T-helper 1 cell (primary cell): Measurements from ENCODE around the gene IDI2.
"Not testable (repeated sequence)": the region's sequence is repeated elsewhere in the genome, so short reads cannot be mapped to it uniquely, and the experiment has no call there.

Experiments
- DNase-seq, 5 donors: peaks; one replicate each; pipeline ENCODE4 v3.0.0-alpha.2; 2012 to 2020
- total RNA-seq, 4 donors: gene quantifications; one replicate each; lab custom pipeline; 2026; lab: John Stamatoyannopoulos, UW

The IDI2 gene
- 0 to 0.15 (median 0) reads per million in 4 donors for total RNA-seq

GRCh38 chr10:1025683-1026082 lies at the start of gene IDI2:
TSS of gene IDI2 (minus strand) at chr10:1025859. CDS start at chr10:1024723, 1,136 bp downstream.
- DNase-seq: no peak

GRCh38 chr10:1074748-1075308 lies 49.2 kb upstream of the IDI2 start:
- no peak for DNase-seq

- DNase-seq: no peak
Measured at GRCh38 chr10:1074052-1074747, 48.5 kb upstream of the IDI2 start.

GRCh38 chr10:1070919-1071318 lies 45.3 kb upstream of the IDI2 start:
- DNase-seq: no peak

GRCh38 chr10:1068380-1069361 lies 43.0 kb upstream of the IDI2 start:
- DNase-seq: no peak

GRCh38 chr10:1066734-1067133 lies 41.1 kb upstream of the IDI2 start:
- not testable (repeated sequence) for DNase-seq

- DNase-seq: no peak
Measured at GRCh38 chr10:1064964-1065247, 39.2 kb upstream of the IDI2 start.

- DNase-seq: peak in 1 of 5 donors; percentile 46
Measured at GRCh38 chr10:1063232-1063865, 37.7 kb upstream of the IDI2 start.

- DNase-seq: no peak
Measured at GRCh38 chr10:1061930-1062774, 36.5 kb upstream of the IDI2 start.

GRCh38 chr10:1059902-1060301 lies 34.2 kb upstream of the IDI2 start:
- DNase-seq: no peak

GRCh38 chr10:1058017-1058416 lies 32.4 kb upstream of the IDI2 start:
- DNase-seq: no peak

GRCh38 chr10:1057106-1057657 lies 31.5 kb upstream of the IDI2 start:
- no peak for DNase-seq

GRCh38 chr10:1056326-1057105 lies 30.9 kb upstream of the IDI2 start, which contains the start of gene WDR37:
TSS of gene WDR37 (plus strand) at chr10:1056385. CDS start at chr10:1072156, 15,771 bp downstream.
- peak; percentile 78 to 88 (median 85) for DNase-seq

GRCh38 chr10:1054684-1055083 lies 29.0 kb upstream of the IDI2 start:
- DNase-seq: no peak

GRCh38 chr10:1050554-1050953 lies 24.9 kb upstream of the IDI2 start:
- DNase-seq: peak in 4 of 5 donors; percentile 36 to 58 (median 47)

- peak in 1 of 5 donors; percentile 35 for DNase-seq
Measured at GRCh38 chr10:1050145-1050544, 24.5 kb upstream of the IDI2 start.

- DNase-seq: no peak
Measured at GRCh38 chr10:1049425-1049958, 23.8 kb upstream of the IDI2 start.

GRCh38 chr10:1048732-1049424 lies 23.2 kb upstream of the IDI2 start, which contains the start of gene IDI1:
TSS of gene IDI1 (minus strand) at chr10:1049119. CDS start at chr10:1049003, 116 bp downstream.
- peak; percentile 93 to 99 (median 95) for DNase-seq

GRCh38 chr10:1048349-1048731 lies 22.7 kb upstream of the IDI2 start:
- DNase-seq: peak in 3 of 5 donors; percentile 53 to 63 (median 63)

- DNase-seq: peak in 1 of 5 donors; percentile 35
Measured at GRCh38 chr10:1047937-1048336, 22.3 kb upstream of the IDI2 start.
